Activated effector memory CD4-positive, alpha-beta T cell treated with Interleukin-2 at 50 U/mL for 16 hours (primary cell): ENCODE results near the gene SHROOM4.

ENCODE experiments used
- DNase-seq: peaks from one replicate; pipeline ENCODE4 v3.0.0-alpha.2; 2020

Gene SHROOM4

GRCh38 chrX:50813843-50814661, at the start of gene SHROOM4:
TSS of gene SHROOM4 (minus strand) at chrX:50814194. CDS start at chrX:50814018, 176 bp downstream.
- DNase-seq: no peak

- no peak for DNase-seq
Observed at GRCh38 chrX:50863471-50863870, 49.5 kb upstream of the SHROOM4 start.

- no peak for DNase-seq
Observed at GRCh38 chrX:50860518-50860917, 46.5 kb upstream of the SHROOM4 start.

GRCh38 chrX:50858548-50858947, 44.6 kb upstream of the SHROOM4 start:
- DNase-seq: no peak

GRCh38 chrX:50853399-50853798, 39.4 kb upstream of the SHROOM4 start:
- DNase-seq: no peak

- DNase-seq: no peak
Observed at GRCh38 chrX:50852524-50852923, 38.5 kb upstream of the SHROOM4 start.

GRCh38 chrX:50842221-50842620, 28.2 kb upstream of the SHROOM4 start:
- no peak for DNase-seq

- no peak for DNase-seq
Observed at GRCh38 chrX:50839730-50840129, 25.7 kb upstream of the SHROOM4 start.

GRCh38 chrX:50838820-50839600, 25.0 kb upstream of the SHROOM4 start:
- DNase-seq: no peak

GRCh38 chrX:50827996-50828395, 14.0 kb upstream of the SHROOM4 start:
- DNase-seq: no peak

GRCh38 chrX:50825825-50826224, 11.8 kb upstream of the SHROOM4 start:
- DNase-seq: no peak

- DNase-seq: no peak
Observed at GRCh38 chrX:50818986-50819385, 5.0 kb upstream of the SHROOM4 start.

- DNase-seq: no peak
Observed at GRCh38 chrX:50815120-50815519, 1.1 kb upstream of the SHROOM4 start.

GRCh38 chrX:50814701-50815100, 707 bp upstream of the SHROOM4 start:
- DNase-seq: no peak

- DNase-seq: no peak
Observed at GRCh38 chrX:50812995-50813842, 775 bp downstream of the SHROOM4 start.

- DNase-seq: no peak
Observed at GRCh38 chrX:50805276-50805675, 8.7 kb downstream of the SHROOM4 start.

GRCh38 chrX:50801135-50801534, 12.9 kb downstream of the SHROOM4 start:
- no peak for DNase-seq

- no peak for DNase-seq
Observed at GRCh38 chrX:50799531-50799961, 14.4 kb downstream of the SHROOM4 start.

GRCh38 chrX:50798783-50799182, 15.2 kb downstream of the SHROOM4 start:
- no peak for DNase-seq

- DNase-seq: no peak
Observed at GRCh38 chrX:50787099-50787498, 26.9 kb downstream of the SHROOM4 start.

GRCh38 chrX:50780144-50780543, 33.9 kb downstream of the SHROOM4 start:
- no peak for DNase-seq

GRCh38 chrX:50779694-50780093, 34.3 kb downstream of the SHROOM4 start:
- DNase-seq: no peak

GRCh38 chrX:50778272-50778671, 35.7 kb downstream of the SHROOM4 start:
- no peak for DNase-seq
